ENCODE data around the gene QRFP.

QRFP gene

DNA sequence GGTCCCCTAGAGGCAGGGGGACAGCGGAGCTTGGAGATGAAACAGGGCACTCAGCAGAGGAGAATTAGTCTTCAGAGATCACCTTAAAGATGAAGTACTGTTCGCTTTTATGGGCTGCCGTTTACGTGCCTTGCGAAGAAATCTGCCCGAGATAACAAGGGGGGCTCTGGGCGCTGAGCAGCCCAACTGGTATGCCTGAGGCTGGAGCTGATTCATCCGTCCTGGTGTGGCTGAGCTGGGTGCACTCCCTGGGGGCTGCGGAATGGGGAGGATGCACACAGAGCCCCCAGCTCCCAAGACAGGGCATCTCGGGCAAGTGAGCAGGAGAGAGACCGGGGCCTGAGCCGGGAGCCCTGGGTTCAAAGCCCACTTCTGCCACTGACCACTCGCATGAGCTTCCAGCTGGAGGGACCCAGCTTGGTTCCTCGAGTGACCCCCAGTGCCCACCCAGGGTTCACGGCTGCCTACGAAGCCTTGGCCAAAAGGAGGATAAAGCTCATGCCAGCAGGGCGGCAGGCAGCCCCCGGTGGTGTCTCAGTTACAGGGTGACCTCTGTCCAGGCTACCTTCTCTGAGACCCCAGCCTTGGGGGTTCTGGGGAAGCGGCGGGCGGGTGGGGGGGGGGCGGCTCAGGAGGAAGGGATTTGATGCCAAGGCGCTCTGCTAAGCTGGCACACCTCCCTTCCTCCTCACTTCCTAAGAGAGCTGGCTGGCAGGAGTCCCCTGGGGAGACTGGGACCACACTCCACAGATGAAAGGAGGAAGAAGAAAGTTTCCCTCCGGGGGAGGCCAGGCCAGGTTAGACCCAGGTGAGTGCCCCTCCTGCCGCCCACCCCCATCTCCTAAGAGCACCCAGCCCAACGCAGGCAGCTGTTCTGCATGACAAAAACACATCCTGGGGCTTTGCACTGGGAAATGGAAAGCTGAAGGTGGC is 36.8 kb upstream of the QRFP start:
- DNase-seq: no peak

DNA sequence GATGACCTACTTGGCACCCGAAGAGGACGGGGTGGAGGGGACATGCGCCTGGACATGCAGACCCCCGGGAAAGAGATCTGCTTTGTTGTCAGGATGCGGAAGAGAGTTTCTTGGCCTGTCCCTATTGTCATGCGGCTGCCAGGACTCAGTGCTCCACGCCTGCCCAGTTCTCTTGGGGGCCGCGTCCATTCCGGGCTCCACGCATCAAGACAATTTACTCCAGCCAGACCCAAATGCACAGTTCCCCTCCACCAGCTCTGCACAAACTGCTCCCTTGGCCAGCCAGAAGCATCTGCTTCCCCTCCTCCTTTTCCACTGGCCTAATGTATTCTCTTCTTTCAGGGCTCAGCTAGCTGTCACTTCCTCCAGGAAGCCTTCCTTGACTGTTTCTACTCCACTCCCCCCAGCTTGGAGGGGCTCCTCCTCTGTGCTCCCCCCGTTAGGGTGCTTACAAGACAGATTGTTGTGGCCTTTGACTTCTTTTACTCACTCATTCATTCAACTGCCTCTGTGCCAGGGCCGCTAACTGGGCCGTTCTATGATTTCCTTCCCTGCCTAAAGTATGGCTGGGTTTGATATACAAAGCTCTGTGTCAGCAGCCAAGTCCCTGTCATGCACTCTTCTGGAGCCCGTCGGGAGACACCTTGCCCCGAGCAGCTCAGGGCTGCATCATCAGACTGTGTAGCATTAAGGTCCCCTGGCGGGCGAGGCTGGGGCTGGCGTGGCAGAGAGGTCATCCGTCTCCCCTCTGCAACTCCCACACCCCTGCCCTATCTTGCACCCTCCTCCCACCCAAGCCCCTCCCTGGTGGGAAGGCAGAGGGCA is 35.9 kb upstream of the QRFP start:
- no peak for DNase-seq

DNA sequence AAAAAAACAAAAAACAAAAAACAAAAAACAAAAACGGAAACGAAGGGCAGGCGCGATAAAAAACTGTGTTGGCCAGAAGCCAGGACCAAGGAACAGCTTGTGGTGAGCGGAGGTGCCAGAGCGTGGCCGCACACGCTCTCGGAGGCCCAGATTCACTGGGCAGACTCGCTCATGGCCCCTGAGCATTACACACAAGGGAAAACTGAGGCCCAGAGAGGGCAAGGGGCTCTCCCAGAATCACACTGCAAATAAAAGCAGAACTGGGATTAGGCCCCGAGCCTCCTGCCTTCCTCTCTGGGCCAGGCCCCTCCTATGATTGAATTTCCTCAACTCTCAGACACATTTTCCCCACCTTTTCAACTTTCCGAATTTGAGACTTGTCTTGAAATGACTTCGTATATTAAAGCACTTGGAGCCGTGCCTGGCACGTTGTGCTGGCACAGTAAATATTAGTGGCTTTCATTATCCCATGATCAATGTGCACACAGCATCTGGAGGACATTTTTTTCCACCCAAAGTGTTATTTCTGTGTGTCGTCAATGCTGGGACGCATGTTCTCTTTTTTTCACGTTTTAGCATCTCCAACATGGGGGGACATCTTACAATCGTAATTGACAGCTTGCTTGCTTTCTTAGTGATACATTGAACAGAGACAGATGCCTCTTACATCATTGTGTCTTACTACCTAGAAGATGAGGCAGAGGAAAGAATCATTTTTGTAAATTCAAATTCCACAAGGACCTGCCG is 35.1 kb upstream of the QRFP start:
- no peak for DNase-seq

DNA sequence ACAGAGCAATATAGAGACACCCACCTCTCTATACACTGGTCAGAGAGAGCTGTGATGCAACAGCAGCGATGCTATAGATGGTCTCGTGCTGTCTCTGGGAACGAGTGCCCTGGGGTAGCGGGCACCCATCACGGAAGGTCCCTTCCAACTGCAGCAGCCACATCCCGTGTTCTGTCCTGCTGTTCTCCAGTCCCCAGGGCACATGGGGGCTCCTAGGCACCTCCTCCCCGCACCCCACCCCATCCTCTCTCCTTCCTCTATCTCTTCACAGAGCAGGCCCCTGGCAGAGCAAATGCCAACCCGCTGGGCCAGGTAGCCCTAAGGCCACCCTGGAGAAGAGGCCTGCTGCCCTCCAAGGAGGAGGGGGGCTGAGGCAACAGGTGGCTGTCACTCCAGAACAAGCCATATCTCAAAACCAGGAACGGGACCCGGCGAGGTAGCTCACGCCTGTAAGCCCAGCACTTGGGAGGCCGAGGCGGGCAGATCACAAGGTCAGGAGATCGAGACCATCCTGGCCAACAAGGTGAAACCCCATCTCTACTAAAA is 34.3 kb upstream of the QRFP start:
- DNase-seq: no peak

DNA sequence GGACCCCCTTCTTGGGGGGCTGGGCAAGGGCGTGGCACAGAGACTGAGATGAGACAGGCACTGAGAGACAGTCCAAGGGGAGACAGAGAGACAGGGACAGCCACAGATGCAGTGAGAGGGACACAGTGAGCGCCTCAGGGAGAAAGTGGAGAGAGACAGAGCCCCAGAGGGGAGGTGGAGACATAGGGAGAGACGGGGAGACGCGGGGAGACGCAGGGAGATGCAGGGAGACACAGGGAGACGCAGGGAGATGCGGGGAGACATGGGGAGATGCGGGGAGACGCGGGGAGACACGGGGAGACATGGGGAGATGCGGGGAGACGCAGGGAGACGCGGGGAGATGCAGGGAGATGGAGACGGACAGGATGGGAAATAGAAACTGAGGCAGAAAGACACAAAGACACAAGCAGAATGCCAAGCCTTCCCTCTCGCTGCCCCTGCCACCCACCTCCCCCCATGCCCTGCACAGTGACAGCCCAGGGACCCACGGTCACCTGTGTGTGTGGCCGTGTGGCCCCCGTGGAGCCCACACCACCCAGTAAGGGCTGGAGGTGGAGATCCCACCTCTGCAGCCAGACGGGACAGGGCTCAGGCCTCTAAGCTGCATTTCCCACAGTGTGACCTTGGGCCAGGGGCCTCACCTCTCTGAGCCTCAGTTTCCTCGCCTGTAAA is 33.7 kb upstream of the QRFP start:
- no peak for DNase-seq

DNA sequence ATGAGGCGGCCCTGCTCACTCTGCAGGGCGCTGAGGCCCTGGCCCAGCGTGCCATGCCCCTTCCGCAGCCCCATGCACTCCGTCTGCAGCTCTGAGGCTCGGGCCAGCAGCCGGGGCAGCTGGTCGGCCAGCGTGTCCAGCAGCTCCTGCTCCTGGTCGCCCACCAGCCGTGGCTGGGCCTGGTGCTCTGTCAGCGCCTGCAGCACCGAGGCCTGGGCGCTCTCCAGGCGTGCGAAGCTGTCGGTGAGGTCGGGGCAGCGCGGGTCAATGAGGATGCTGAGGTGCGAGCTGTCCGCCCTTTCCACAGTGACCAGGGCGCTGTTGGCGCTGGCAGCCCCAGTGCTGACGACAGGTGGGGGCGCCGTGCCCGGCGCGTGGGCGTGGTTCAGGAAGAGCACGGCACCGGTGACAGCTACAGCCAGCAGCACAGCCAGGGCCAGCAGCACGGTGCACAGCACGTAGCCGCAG is 33.0 kb upstream of the QRFP start:
- no peak for DNase-seq

DNA sequence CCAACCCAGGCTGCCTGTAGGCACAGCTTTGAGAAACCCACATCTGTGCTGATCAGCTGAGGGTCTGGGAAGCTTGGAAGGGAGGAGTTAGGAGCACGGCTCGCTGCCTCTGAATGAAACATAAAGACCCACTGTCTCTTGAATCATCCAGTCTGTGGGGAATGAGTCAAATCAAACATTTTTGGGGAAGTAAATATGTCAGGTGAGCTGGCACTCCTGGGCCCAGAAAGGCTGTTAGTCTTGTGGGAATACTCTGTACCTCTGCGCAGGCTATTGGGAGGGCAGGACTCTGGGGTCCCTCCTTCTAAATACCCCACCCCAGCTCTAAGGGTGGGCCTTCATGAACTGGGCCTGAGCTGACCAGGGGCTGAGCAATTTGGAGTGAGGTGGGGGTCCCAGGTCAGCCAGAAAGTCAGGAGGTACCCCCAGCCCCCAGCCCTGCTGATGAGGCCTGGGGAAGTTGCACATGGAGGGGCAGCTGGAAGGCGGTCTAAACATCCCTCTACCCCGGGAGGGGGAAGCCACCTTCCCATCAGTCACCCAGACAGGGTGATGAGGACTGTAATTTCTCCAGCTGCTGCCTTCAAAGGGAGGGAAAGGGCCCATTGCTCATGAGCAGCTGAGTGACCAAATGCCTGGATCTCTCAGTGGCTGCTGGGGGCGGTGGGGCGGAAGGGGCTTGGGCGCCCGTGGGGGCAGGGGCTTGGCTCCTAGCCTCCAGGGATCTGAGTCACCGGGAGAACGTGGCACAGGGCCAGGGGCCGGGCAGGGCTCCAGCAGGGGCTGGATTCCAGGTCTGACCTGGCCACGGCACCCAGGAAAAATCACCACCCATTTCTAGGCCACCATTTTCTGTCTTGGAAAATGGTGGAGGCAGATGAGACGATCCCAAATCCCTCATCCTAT is 31.6 kb upstream of the QRFP start:
- peak; percentile 78 for DNase-seq

DNA sequence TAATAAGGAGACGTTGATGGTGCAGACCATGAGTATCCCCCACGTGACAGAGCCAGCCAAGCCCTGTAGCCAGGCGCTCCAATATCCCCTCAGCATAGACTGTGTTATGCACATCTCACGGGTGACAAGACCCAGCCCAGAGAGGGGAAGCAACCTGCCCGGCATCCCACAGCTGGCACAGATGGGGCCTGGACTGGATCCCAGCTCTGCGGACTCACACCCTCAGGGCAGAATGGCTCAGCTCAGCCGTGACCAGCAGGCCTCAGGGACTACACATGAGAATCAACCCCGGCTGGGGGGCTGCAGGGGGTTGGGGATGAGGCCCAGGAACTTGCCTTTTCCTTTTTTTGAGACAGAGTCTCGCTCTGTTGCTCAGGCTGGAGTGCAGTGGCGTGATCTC is 30.7 kb upstream of the QRFP start:
- DNase-seq: no peak

DNA sequence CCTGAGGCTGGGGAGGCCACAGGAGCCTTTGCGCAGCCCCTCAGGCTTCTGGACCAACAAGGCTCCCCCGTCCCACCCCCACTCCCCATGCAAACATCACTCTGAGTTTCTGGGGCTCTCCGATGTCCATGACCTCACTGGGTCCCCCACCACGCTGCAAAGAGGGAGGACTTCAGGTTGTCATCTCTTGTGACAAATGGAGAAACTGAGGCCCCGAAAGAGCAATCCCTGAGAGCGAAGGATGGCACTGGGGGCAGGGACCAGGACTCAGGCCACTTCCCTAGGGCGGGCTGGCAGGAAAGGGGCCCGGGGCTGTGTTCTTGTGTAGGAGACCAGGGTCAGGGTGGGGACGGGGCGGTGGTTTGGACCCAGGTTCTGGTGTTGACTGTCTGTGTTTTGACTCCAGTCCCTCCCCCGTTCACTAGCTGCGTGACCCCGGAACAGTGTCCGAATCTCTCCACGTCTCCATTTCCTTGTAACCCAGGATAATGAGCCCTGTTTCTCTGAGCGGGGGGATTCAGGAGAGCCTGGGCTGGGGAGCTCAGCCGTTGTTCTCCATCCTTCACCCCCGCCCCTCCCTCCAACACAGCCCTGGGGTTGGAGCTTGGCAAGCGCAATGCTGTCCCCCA is 28.6 kb upstream of the QRFP start:
- DNase-seq: no peak

DNA sequence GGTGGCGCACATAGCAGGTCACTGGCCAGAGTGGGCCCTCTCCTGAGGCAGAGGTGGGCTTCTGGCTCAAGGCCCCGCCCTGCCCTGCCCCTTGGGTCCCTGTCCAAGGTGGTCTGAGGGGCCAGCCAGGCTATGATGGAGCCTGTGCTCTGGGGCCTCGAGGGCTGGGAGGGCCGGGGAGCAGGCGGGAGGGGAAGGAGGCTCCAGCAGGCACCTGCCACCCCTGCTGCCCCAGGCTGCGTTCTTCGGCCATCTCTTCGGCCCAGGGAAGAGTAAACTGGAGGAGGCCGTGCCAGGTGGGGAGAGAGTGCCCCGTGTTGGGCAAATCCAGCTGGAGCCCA is 27.8 kb upstream of the QRFP start:
- no peak for DNase-seq

DNA sequence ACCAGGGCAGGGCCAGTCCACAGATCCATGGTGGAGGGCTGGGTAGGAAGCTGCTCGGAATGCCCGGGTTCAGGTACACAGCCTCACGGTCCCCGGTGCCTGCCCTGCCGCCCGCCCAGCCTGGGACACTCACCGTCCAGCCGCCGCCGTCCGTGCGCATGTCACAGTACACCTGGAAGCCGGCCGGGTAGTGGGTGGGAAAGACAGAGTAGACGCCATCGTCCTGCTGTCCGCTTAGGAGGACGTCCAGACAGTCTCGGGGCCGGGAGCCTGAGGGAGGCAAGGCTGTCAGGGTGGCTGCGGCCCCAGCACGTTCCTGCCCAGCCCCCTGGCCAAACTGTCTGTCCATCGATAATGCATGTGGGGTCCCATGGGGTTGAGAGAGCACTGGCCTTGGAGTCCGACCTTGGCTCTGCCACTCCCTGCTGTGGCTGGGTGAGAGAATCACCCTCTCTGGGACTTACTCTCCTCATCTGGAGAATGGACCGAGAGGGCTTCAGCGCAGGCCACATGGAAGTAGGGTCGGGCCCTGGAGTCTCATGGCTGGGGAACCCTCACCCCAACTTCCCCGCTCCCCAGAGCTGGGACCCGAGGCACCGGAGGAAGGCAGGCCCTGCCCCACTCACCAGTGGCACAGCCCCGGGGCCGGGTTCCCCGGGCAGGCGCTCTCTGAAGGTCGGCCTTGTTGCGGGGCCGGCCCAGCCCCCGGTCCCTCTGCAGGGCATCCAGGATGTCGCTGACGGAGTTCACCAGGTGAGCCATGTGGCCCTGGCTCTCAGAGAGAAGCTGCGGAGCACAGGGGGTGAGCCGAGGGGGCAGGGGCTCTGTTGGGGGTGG is 27.2 kb upstream of the QRFP start:
- no peak for DNase-seq

DNA sequence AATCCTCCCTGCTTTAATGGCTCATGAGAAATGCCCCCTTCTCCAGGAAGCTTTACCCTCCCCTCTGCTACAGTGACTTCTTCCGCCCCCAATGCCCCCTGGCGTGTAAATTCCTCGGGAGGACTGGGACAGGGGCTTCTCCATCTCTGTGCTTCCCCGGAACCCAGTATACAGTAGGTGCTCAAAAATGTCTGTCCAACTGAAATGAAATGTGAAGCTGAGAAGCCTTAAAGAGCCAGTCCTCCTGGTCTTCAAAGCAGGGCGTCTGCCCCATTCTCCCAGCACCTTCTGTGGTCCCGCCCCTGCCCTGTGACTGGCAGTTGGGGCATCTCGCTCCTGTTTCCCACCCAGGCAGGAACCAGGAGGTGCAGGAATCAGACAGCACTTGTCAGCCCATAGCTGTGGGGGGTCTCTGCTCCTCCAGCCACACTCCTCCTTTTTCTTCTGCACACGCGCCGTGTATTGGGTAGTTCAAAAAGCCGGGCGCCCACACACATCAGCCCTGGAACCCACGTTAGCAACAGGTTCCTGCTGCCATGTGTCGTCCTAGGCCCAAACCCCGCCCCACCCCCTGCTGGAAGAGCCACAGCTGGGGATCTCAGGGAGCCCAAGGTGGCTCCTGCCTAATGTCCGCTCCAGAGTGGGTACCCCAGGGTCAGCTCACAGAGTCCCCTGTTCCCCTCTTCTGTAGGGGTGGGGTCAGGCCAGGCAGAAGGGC is 26.4 kb upstream of the QRFP start:
- no peak for DNase-seq

DNA sequence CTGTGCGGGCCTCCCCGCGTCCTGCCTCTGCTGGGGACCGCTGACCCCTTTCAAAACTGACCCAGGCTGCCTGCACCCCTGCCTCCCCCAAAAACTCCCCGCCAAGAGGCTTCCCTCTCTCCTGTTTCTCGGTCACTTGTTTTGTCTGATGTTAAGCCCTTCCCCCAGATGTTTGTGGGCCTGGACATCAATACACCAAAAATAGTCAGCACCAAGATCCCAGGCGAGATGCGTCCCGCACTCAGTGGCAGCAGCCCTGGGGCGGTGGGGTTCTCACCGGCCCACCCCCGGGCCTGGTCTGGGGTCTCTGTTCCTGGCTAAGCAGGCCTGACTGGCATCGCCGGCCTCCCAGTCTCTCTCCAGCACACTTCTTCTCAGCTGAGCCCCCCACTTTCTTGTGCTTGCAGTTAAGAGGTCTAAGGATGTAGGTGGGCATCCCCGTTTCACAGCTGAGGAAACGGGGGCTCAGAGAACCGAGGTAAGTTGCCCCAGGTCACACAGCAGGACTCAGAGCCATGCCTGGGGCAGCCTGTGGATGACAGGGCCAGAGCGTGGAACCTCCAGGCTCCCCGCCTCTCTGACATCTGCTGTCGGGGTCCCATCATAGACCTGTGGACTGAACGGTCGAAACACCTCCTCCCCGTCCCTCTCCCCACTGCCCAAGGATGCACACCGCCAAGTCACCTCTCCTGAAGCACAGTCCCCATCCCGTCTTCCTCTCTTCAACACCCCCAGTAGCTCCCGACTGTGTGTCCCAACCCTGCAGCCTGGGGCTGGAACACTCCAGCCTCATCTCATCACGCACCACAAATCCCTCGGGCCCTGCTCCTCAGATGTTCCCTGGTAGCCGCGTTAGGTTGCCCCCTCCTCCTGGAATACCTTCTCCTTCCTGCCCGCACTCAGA is 25.6 kb upstream of the QRFP start:
- no peak for DNase-seq

DNA sequence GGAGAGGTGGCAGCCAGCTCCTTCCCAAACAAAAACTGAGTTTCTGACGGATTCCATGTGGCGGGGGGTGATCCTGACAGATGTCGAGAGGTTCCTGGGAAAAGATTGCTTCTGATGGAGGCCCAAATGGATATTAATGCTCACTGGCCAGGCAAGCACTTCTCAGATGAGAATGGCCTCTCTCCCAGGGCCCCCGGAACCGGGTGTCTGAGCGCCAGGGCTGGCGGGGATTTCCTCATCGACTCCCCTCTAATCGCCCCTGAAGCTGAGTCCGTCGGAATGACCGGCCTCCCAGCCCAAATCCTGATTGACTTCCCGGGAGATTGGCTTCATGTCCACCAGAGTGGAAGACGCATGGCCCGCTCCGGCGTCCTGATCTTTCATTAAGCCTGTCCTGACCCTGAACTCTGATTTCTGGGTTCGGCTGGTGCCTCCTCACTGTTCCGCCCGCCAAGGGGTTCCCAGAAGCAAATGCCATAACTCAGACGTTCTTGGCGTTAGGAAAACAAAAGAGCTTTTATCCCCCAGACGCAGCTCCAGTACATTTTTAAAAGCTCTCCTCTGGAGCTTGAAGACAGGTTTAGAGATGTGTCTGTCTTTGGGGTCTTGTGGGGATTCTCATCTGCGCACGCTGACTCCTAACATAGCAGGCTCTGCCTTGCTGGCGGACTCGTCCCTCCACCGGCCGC is 24.8 kb upstream of the QRFP start:
- no peak for DNase-seq

DNA sequence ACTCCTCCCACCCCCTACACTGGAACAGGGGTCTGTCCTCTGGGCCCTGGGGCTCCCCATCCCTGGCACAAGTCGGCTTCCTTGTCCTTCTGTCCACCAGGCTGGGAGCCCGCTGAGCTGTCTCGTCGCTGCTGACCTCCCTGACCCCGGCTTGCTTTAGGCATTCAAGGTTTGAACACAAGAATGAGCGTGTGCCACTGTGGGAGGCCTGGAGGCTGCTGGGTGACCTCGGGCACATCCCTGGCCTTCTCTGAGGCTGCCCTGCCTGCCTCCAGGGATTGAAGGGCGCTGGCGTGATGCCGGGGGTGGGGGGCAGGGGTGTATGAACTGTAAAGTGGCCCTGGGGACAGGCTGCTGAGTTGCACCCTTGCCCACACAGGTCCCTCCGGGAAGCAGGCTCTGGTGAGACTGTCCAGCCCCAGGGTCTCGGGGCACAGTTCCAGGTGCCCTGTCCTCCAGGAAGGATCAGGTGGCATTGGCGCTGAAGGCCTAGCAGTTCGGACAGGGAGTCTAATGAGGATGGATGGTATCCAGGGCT is 24.2 kb upstream of the QRFP start:
- no peak for DNase-seq

DNA sequence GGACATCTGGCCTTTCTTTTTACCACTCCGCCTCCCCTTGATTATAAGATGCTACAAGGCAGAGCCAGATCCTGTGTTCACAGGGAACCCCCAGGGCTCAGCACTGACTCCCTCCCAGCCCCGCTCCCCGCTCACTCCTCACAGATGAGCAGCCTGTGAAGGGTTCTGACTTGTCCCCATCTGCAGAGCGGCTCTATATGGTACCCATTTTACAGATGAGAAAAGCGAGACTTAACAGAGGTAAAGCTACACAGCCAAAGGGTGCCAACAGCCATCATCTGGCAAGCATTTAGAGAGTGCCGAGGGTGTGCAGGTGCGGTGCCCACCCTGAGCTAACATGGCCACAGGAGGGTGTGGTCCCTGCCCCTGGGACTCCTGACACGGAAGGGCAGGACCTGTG is 23.6 kb upstream of the QRFP start:
- no peak for DNase-seq

DNA sequence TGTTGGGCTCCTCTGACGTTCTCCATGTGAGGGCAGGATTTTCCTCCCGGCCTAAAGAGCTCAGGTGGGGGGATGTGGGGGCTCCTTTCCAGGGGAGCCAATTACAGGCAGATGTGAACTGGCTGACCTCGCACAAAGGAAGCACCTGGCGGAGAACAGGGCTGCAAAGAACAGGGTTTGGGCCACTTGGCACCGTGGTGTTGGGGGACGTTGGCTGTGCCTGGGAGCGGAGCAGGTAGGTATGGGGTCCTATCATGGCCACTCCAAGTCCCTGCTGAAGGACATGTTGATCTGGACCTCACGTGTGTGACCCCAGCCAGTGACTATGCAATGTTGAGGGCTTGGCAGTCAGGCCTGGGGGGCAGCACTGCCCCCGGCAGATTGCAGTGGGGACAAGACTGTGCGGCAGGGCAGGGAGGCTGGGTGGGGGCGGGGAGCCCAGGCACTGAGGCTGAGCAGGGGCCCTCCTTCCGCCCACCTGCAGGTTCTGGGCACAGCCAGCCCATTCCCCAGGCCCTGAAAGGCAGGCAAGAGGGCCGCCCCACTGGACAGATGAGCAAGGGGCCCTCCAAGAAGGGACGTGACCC is 23.0 kb upstream of the QRFP start:
- DNase-seq: no peak
